HT1080 (cell line): ENCODE data around the gene HIGD1C. TPM values are rescaled to one million over a fixed set of nuclear protein-coding genes. Genes with fewer than 3 reads are reported as not detected.
"Not testable (repeated sequence)": the region's sequence is repeated elsewhere in the genome, so short reads cannot be mapped to it uniquely, and the experiment has no call there.

Experiments
- DNase-seq: peaks from one replicate; pipeline ENCODE4 v3.0.0-alpha.2; 2015; ENCODE audit warnings: low read depth
- small RNA-seq: library from RNA; depleted of rRNA; stranded (forward); fragments of <200 nt; gene quantifications from one replicate; pipeline ENCODE3, GENCODE V24; 2014
- total RNA-seq: library from RNA; depleted of rRNA; stranded (reverse); fragments of >200 nt; shearing (Covaris generic); gene quantifications from 2 replicates; pipeline ENCODE4 v1.2.3, GENCODE V29; 2014; rRNA removed

Gene HIGD1C
- total RNA-seq, 1 experiment from 2014 or later: not detected

DNA sequence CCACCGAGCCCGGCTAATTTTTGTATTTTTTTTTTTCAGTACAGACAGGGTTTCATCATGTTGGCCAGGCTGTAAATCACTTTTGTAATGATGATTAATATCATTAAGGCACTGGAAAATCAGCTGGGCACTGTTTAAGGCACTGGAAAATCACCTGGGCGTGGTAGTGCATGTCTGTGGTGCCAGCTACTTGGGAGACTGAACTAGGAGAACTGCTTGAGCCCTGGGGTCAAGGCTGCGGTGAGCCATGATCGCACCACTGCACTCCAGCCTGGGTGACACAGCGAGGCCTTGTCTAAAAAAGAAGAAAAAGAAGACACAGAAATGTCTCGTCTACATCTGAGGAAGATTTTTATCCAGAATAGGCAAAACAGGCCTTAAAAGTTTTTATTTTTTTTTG is 61.1 kb downstream of the HIGD1C start:
- no peak for DNase-seq

DNA sequence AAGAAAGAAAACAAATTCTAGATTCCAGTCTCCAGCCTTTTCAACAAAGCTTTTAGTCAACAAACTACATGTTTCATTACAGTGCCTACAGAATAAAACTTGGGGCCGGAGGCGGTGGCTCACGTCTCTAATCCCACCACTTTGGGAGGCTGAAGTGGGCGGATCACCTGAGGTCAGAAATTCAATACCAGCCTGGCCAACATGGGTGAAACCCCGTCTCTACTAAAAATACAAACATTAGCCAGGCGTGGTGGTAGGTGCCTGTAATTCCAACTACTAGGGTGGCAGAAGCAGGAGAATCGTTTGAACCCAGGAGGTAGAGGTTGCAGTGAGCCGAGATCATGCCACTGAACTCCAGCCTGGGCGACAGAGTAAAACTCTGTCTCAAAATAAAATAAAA is 62.1 kb downstream of the HIGD1C start:
- DNase-seq: not testable (repeated sequence)

DNA sequence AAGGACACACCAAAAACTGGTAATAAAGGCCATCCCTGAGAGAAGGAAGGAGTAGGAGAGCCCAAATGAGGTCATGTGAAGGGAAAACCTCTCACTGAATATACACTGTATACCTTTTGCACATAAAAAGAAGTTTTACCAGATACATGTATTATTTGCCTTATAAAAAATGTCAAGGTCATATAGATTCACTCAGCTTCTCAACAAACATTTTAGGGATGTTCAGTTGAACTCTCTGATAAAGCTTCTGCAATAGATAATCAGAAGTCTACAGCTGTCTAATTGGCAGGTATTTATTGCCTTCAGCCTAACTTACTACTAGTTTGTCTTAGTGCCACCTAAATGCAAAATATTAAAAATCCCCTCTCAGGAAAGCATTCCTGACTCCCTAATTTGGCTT is 65.1 kb downstream of the HIGD1C start:
- no peak for DNase-seq

DNA sequence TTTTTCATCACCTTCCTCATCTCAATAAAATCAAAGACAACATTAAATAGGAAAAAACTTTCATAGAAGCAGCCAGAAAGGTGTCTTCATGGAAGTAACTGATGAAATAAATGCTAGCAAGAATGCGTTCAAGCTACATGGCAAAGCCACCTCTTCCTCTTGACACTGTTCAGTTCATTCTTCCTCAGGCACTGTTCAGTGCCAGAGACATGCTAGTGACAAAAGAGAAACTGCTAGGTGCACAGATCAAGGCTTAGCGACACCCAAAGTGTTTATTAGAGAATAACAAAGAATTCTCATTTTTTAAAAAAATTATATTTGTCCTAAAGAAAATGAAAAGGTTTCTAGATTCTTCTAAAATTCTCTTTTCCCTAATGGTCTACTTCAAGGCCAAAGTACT is 66.6 kb downstream of the HIGD1C start:
- DNase-seq: no peak

DNA sequence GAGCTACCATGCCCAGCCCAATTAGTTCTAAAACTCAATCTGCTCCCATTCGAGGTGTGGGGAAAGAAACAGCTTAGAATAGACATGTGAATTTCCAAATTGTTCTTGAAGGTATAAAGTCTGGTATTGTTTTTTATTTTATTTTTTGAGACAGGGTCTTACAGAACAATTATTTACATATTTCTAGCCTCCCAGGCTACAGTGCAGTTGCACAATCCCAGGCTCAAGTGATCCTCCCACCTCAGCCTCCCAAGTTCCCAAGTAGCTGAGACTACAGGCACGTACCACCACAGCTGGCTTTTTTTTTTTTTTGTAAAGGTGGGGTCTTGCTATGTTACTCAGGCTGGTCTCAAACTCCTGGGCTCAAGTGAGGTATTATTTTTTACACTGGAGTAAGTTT is 67.6 kb downstream of the HIGD1C start:
- no peak for DNase-seq

Small RNA genes within 50 kb of the gene (small RNA-seq; reads per million reads assigned to genes)
- gene AC008121.1: not detected
- not detected for gene RF00019
- not detected for gene RNU6-87P

Other genes starting within 250 kb of the HIGD1C start
- gene ATF1, start 188.4 kb upstream of the HIGD1C start, total RNA-seq: 42.3 and 65.4 TPM in 2 replicates
- gene TMPRSS12, start 109.6 kb upstream of the HIGD1C start, total RNA-seq: not detected in 2 replicates
- gene SLC11A2, start 73.8 kb downstream of the HIGD1C start, total RNA-seq: 22.5 and 31.8 TPM in 2 replicates
- gene LETMD1, start 95.8 kb downstream of the HIGD1C start, total RNA-seq: 24.4 and 31.6 TPM in 2 replicates
- 14.5 and 15.1 TPM in 2 replicates for gene CSRNP2, start 131.1 kb downstream of the HIGD1C start, total RNA-seq
- gene TFCP2, start 220.6 kb downstream of the HIGD1C start, total RNA-seq: 10.6 and 14.8 TPM in 2 replicates